SK-N-MC (cell line): ENCODE data around the gene EBPL.

Experiments
- EZH2 ChIP-seq: fragments of 200-600 bp; sonication (generic); IDR thresholded peaks from one replicate; pipeline ENCODE4 v1.6.1; 2017; ENCODE audit warnings: antibody characterized with exemption
- POLR2AphosphoS5 ChIP-seq: IDR thresholded peaks from 2 replicates; pipeline ENCODE4 v1.6.1; 2012; ENCODE audit warnings: mild to moderate bottlenecking, low read depth, low read length, borderline replicate concordance

- TF ChIP-seq EZH2 (no peak), POLR2AphosphoS5 (no peak)
Observed at GRCh38 chr13:49697468-49697867, 6.2 kb upstream of the EBPL start.
